NCI-H2029 treated with DMSO at 0.1 percent for 48 hours (cell line): ENCODE results near the gene MAD1L1.
A peak's percentile ranks its signal among the peaks of the same experiment; 100 is the strongest.
"Not testable (repeated sequence)": the region's sequence is repeated elsewhere in the genome, so short reads cannot be mapped to it uniquely, and the experiment has no call there.

Source experiments
- DNase-seq: peaks from one replicate; lab custom pipeline; 2025; lab: John Stamatoyannopoulos, UW

The MAD1L1 gene

GRCh38 chr7:2066251-2066919 is 166.4 kb downstream of the MAD1L1 start:
- DNase-seq: no peak

- DNase-seq: no peak
These were observed 167.2 kb downstream of the MAD1L1 start for GRCh38 chr7:2065528-2065927.

GRCh38 chr7:2063563-2064260 is 169.0 kb downstream of the MAD1L1 start:
- peak; percentile 4 for DNase-seq

GRCh38 chr7:2062648-2063047 is 170.1 kb downstream of the MAD1L1 start:
- no peak for DNase-seq

GRCh38 chr7:2060701-2061100 is 172.0 kb downstream of the MAD1L1 start:
- no peak for DNase-seq

GRCh38 chr7:2059964-2060700 is 172.6 kb downstream of the MAD1L1 start:
- DNase-seq: no peak

- DNase-seq: not testable (repeated sequence)
These were observed 174.5 kb downstream of the MAD1L1 start for GRCh38 chr7:2058246-2058645.

GRCh38 chr7:2055956-2056355 is 176.8 kb downstream of the MAD1L1 start:
- DNase-seq: no peak

GRCh38 chr7:2054927-2055326 is 177.8 kb downstream of the MAD1L1 start:
- DNase-seq: no peak

- no peak for DNase-seq
These were observed 179.3 kb downstream of the MAD1L1 start for GRCh38 chr7:2053395-2053794.

GRCh38 chr7:2052657-2053048 is 180.1 kb downstream of the MAD1L1 start:
- DNase-seq: no peak

- DNase-seq: peak; percentile 53
These were observed 180.8 kb downstream of the MAD1L1 start for GRCh38 chr7:2051707-2052656.

- DNase-seq: no peak
These were observed 182.3 kb downstream of the MAD1L1 start for GRCh38 chr7:2050511-2050866.

GRCh38 chr7:2049782-2050510 is 182.8 kb downstream of the MAD1L1 start:
- DNase-seq: no peak

GRCh38 chr7:2049111-2049781 is 183.5 kb downstream of the MAD1L1 start:
- DNase-seq: no peak

- DNase-seq: no peak
These were observed 184.2 kb downstream of the MAD1L1 start for GRCh38 chr7:2048531-2048930.

GRCh38 chr7:2048006-2048405 is 184.7 kb downstream of the MAD1L1 start:
- no peak for DNase-seq

- DNase-seq: no peak
These were observed 185.9 kb downstream of the MAD1L1 start for GRCh38 chr7:2046581-2047565.
